NCI-H510A (cell line): ENCODE measurements around the gene ZMPSTE24.
"Not testable (repeated sequence)": the region's sequence is repeated elsewhere in the genome, so short reads cannot be mapped to it uniquely, and the experiment has no call there.

ENCODE experiments used
- DNase-seq: peaks from one replicate; lab custom pipeline; 2025; lab: John Stamatoyannopoulos, UW

ZMPSTE24 gene

GRCh38 chr1:40257688-40258444 is at the start of gene ZMPSTE24:
ZMPSTE24 (plus strand) TSS chr1:40258236; CDS start chr1:40258272, 36 bp downstream.
- DNase-seq, result peak; percentile 100

DNA sequence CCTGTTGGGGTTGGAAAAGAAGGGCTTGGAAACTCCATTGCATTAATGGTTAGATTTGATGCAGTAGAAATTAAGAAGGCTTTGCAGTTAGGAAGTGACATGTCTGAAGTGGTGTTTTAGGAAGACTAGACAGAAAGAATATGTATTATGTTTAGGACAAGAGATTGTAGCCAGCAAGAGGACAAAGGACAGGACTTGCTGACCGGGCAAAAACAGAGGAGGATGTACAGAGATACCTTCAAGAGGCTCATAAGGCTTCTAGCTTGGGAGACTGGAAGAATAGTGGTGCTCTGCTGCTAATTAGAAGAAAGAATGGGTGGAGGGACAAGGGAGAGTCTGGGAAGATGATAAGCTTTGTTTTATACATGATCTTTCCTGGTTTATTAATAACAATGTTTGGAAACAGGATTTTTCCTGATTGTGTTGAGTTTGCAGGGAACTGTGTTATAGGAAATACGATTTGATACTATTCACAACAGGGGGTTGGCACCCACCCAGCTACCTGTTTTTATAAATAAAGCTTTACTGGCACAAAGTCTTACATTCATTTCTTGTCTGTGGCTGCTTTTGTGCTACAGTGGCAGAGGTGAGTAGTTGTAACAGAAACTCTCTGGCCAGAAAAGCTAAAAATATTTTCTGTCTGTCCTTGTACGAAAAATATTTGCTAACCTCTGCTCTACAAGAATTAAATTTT is 47.4 kb upstream of the ZMPSTE24 start:
- DNase-seq, result no peak

DNA sequence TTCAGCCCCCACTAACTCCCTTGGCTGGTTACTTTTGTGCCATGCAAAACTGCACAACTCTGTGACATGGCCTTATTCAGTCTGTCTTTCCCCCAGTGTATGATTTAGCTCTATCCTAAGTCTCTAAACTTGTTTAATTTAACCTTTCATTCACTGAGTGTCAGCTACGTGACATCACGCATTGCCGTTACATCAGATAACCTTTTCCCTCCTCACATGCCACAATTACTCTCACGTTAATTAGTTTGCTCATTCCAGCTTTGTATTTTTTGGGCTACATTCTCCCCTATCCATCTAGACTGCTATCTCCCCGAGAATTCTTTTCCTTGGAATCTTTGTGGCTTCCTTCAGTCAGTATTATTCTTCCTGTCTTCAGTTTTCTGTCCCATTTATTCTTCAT is 39.7 kb upstream of the ZMPSTE24 start:
- no peak for DNase-seq

GRCh38 chr1:40221471-40221905 is 36.5 kb upstream of the ZMPSTE24 start:
- DNase-seq, result not testable (repeated sequence)

DNA sequence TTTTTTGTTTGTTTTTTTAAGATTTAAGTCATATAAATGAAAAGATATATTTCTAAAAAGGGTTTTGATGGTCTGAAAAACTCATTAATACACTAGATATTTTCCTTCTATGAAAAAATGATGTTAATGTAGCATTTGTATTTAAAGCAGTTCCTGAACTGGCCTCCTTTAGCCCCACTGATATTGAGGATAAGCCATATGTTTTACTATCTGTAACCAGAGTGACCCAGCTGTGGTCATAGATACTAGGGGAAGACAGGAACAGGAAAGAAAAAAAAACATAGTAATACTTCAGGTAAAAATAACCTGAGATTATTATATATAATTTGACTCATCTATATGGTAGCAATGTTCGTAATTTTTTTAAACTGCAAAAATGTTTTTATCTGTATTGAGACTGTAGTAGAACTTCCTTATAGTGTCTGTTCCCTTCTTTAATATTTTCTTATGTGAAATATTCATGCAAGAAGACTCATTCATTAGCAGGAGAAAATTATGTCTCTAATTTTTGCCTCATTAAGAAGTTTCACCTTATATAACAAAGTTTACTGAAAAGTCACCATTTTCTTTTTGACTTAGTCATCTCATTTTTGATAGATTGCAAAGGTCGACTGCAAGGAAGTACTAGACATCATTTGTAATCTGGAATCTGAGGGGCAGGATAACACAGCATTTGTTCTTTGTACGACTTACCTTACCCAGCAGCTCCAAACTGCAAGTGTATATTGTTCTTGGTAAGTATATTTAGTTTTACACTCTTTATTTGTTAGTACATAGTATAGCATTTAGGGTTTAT is 35.9 kb upstream of the ZMPSTE24 start:
- DNase-seq, result no peak

DNA sequence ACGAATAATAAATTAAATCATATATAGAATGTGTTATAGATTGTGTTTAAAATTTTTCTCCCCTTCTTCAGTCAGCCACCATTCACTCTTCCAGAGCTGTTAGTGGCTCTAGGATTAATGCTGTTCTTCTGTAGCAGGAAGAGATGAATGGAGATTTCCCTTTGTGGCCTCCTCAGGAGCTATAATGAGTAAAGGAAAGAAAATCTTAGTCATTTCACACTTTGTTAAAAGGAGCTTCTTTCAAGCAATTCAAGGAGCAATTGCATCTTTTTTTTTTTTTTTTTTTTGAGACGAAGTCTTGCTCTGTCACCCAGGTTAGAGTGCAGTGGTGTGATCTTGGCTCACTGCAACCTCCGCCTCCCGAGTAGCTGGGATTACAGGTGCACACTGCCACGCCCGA is 34.0 kb upstream of the ZMPSTE24 start:
- DNase-seq, result no peak

GRCh38 chr1:40226192-40226591 is 31.8 kb upstream of the ZMPSTE24 start:
- DNase-seq, result no peak

GRCh38 chr1:40232444-40232843 is 25.6 kb upstream of the ZMPSTE24 start:
- DNase-seq, result no peak

GRCh38 chr1:40239626-40240025 is 18.4 kb upstream of the ZMPSTE24 start:
- DNase-seq, result no peak

DNA sequence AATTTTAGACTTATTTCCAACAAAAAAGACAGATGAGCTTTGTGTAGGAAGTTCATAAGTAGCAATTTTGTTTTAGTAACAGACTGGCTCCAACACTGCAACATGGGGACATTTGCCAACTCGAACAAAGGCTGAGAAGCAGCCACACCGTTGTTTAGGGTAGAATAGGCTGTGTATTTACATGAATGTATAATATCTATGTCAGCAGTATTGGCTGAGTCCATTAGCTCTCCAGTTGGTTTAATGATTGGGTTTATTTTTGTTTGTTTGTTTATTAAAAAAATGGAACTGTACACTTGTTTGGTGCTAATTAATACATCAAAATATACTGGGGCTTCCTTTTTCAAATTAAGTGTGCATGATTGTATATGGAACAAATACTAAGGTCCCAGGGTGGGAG is 17.6 kb upstream of the ZMPSTE24 start:
- no peak for DNase-seq

DNA sequence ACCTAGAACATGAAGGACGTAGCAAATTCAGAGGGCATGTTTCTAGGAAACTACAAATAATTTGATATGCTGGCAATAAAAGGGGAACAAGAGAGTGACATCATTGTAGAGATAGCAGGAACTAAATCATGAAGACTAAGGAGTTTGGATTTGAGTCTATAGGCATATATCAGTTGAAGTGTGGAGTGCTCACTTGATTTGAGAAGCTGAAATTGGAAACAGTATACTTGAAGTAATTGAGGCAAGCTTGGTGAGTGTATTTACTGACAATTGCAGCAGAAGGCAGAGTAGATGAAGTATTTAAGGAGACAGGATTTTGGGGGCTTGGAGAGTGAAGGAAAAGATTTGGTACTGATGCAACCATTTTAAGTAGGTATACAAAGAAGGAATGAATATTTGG is 16.7 kb upstream of the ZMPSTE24 start:
- DNase-seq, result no peak

DNA sequence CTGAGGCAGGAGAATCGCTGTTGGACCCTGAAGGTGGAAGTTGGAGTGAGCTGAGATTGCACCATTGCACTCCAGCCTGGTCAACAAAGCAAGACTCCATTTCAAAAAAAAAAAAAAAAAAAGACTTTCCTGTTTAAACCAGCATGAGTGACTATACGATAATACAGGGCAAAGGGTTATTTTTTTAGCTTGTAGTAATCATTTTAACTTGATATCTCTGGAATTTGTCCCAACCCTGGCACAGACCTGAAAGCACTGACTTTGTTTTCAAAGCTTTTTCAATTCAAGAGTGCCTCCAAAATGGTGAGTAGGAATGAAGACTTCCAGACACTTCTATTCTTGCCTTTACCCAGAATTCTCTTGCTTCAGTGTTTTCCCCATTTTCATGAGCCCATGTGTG is 14.7 kb upstream of the ZMPSTE24 start:
- no peak for DNase-seq

- no peak for DNase-seq
These were observed 13.8 kb upstream of the ZMPSTE24 start for GRCh38 chr1:40244138-40244744.

DNA sequence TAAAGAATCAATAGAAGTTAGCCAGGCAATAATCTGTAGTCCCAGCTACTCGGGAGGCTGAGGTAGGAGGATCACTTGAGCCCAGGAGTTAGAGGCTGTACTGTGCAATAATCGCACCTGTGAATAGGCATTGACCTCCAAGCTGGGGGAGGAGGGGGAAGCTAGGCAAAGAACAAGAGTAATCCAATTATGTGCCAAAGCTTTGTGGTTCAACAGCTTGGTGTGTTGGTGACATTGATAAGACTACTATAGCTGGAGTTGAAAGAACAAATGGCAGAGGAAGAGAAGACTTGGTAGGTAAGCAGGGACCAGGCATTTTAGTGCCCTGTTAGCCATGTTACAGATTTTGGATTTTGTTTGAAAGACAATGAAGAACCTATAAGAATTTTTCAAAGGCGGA is 12.3 kb upstream of the ZMPSTE24 start:
- no peak for DNase-seq

- DNase-seq, result no peak
These were observed 10.4 kb upstream of the ZMPSTE24 start, which contains the start of gene TMCO2 for GRCh38 chr1:40247655-40248054. TMCO2 (plus strand) TSS chr1:40247937; CDS start chr1:40247994, 57 bp downstream.

GRCh38 chr1:40248412-40248811 is 9.6 kb upstream of the ZMPSTE24 start:
- DNase-seq, result no peak

DNA sequence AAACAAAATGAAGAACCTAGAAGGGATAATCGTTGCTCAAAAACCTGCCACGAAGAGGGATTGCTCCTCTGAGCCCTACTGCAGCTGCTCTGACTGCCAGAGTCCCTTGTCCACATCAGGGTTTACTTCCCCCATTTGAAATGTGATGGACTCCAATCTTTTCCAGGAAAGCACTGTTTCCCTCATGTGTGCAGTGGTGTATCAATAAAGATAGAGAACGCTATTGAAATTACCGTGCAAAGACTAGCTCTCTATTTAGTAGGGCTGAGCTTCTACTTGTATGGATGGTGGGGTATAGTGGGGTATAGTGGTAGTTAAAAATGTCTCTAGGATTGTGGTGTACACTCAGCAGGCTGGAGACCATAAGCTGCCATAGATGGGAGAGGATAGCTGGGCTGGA is 6.6 kb upstream of the ZMPSTE24 start:
- DNase-seq, result no peak

DNA sequence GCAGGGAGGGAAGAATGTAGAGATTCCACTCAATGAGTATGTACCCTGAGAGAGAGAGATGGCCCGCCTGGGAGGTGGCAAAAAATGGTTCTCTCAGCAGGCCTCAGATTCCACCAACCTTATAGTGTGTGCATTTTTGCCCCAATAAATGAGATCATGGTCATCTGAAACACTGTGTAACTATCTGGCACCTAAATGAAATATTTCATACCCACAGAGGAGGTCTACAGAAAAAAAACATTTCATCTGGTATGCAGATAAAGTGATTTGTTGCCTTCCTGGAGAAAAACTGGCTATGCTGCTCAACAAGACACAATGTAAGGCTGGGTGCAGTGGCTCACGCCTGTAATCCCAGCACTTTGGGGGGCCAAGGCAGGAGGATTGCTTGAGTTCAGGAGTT is 5.4 kb upstream of the ZMPSTE24 start:
- no peak for DNase-seq

- no peak for DNase-seq
These were observed 2.8 kb upstream of the ZMPSTE24 start for GRCh38 chr1:40255231-40255630.

- no peak for DNase-seq
These were observed 1.5 kb upstream of the ZMPSTE24 start for GRCh38 chr1:40256401-40257084.

- no peak for DNase-seq
These were observed 736 bp upstream of the ZMPSTE24 start for GRCh38 chr1:40257313-40257687.

- DNase-seq, result no peak
These were observed 371 bp downstream of the ZMPSTE24 start for GRCh38 chr1:40258445-40258769.
